Ishikawa (cell line): ENCODE results near the gene DST.

Experiments
- CEBPB ChIP-seq: IDR thresholded peaks from 2 replicates; pipeline ENCODE4 v1.6.1; 2012
- EGR1 ChIP-seq: IDR thresholded peaks from 2 replicates; pipeline ENCODE4 v1.6.1; 2012
- EP300 ChIP-seq: IDR thresholded peaks from 2 replicates; pipeline ENCODE4 v1.6.1; 2012; ENCODE audit warnings: borderline replicate concordance
- FOXM1 ChIP-seq: IDR thresholded peaks from 2 replicates; pipeline ENCODE4 v1.6.1; 2012; ENCODE audit warnings: low read depth, borderline replicate concordance
- NFIC ChIP-seq: IDR thresholded peaks from 2 replicates; pipeline ENCODE4 v1.6.1; 2012
- RAD21 ChIP-seq: IDR thresholded peaks from 2 replicates; pipeline ENCODE4 v1.6.1; 2012; ENCODE audit warnings: low read depth
- TAF1 ChIP-seq: IDR thresholded peaks from 2 replicates; pipeline ENCODE4 v1.6.1; 2012; ENCODE audit warnings: low read depth, mild to moderate bottlenecking
- TCF12 ChIP-seq: IDR thresholded peaks from 2 replicates; pipeline ENCODE4 v1.6.1; 2012; ENCODE audit warnings: low read depth
- TEAD4 ChIP-seq: IDR thresholded peaks from 2 replicates; pipeline ENCODE4 v1.6.1; 2012
- YY1 ChIP-seq: IDR thresholded peaks from 2 replicates; pipeline ENCODE4 v1.6.1; 2012; ENCODE audit warnings: low read depth
- ZBTB7A ChIP-seq: IDR thresholded peaks from 2 replicates; pipeline ENCODE4 v1.6.1; 2012; ENCODE audit warnings: low read depth
- TF ChIP-seq, protein P1 (sequence below): IDR thresholded peaks from 2 replicates; pipeline ENCODE4 v1.6.1; 2012; ENCODE audit warnings: low read depth, mild to moderate bottlenecking
- TF ChIP-seq, protein P2 (sequence below): IDR thresholded peaks from 2 replicates; pipeline ENCODE4 v1.6.1; 2012

DNA sequence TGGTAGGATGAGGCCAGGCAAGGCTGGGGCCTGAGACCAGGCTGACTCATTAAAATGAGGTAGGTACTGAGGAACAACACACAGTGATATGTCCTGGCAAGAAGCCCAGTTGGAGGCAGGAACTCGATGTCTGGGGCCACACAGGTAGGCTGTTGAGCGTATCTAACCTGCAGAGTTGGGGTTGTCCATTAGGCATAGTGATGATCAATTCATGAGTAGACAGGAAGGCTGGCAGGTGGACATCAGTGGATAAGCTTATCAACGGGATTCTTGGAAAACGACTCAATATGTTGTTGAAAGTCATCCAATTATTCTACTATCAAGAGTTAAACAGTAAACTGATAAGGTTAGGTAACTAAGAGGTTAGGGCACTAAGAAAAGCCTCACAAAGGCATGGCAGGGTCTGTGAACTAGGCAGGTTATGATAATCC is 202.1 kb downstream of the DST start:
- no peak for TF ChIP-seq NFIC
- TF ChIP-seq TEAD4, result no peak
- TF ChIP-seq TAF1, result no peak
- TF ChIP-seq YY1, result no peak
- TF ChIP-seq, protein P1, sequence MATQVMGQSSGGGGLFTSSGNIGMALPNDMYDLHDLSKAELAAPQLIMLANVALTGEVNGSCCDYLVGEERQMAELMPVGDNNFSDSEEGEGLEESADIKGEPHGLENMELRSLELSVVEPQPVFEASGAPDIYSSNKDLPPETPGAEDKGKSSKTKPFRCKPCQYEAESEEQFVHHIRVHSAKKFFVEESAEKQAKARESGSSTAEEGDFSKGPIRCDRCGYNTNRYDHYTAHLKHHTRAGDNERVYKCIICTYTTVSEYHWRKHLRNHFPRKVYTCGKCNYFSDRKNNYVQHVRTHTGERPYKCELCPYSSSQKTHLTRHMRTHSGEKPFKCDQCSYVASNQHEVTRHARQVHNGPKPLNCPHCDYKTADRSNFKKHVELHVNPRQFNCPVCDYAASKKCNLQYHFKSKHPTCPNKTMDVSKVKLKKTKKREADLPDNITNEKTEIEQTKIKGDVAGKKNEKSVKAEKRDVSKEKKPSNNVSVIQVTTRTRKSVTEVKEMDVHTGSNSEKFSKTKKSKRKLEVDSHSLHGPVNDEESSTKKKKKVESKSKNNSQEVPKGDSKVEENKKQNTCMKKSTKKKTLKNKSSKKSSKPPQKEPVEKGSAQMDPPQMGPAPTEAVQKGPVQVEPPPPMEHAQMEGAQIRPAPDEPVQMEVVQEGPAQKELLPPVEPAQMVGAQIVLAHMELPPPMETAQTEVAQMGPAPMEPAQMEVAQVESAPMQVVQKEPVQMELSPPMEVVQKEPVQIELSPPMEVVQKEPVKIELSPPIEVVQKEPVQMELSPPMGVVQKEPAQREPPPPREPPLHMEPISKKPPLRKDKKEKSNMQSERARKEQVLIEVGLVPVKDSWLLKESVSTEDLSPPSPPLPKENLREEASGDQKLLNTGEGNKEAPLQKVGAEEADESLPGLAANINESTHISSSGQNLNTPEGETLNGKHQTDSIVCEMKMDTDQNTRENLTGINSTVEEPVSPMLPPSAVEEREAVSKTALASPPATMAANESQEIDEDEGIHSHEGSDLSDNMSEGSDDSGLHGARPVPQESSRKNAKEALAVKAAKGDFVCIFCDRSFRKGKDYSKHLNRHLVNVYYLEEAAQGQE, result no peak
- no peak for TF ChIP-seq CEBPB
- TF ChIP-seq, protein P2, sequence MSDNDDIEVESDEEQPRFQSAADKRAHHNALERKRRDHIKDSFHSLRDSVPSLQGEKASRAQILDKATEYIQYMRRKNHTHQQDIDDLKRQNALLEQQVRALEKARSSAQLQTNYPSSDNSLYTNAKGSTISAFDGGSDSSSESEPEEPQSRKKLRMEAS, result no peak
- TF ChIP-seq EP300, result no peak
- no peak for TF ChIP-seq RAD21
- TF ChIP-seq EGR1, result no peak
- TF ChIP-seq ZBTB7A, result no peak
- no peak for TF ChIP-seq FOXM1
- TF ChIP-seq TCF12, result no peak
